Measurements from ENCODE around the gene MARS1.
A peak's percentile ranks its signal among the peaks of the same experiment; 100 is the strongest.

MARS1 gene

DNA sequence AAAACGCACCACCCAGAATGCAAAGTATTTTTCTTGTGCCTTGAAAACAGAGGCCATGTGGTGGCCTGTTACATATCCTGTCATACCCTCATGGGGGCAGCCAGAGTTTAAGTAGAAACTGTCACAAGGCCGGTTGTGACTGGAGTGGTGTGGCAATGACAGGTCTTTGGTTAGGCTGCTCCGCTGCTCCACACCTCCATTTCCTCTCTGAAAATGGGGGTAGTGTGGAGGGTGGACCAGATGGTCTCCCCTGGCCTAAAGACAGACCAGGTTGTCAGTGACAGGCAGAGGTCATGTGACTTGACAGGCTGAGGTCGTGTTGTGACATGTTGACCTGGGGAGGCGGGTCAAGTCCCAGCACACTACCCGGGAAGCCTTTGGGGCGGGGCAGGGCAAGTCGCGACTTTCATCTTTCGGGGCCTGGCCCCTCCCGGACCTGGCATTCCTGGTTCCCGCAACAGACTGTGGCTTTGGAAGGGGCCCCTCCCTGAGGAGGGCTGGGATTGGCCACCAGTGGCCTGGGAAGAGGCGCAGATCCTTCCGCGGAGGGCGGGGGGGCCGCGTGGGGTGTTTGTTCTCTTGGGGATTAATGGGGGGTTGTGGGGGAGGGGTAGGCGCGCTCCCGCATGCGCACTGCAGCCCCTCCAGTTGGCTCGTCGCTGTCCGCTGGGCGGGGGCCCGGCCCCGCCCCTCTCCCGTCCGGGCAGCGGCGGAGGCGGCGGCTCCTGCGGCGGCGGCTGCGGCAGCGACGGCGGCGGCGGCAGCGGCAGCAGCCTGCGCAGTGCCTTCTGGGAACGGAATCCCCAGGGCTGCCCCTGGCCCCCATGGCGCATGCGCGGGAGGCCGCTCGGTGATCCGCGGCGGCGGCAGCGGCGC, 34.4 kb downstream of the MARS1 start, which contains the start of gene MBD6 (continued):
- TF ChIP-seq ZNF548 (tag by site-specific recombination; IDR thresholded peaks at IDR 0.05) (no peak), ZNF596 (tag by site-specific recombination; IDR thresholded peaks at IDR 0.05) (no peak), ZBTB7A (tag by site-specific recombination; IDR thresholded peaks at IDR 0.05; ENCODE audit: low read depth) (peak; percentile 92), SP3 (tag by site-specific recombination; IDR thresholded peaks at IDR 0.05) (peak; percentile 90), EGR2 (tag by site-specific recombination; IDR thresholded peaks at IDR 0.05; ENCODE audit: low read depth) (peak; percentile 47), ZNF132 (tag by site-specific recombination; IDR thresholded peaks at IDR 0.05; ENCODE audit: borderline replicate concordance) (no peak), KLF16 (tag by site-specific recombination; IDR thresholded peaks at IDR 0.05) (peak; percentile 73), ZNF311 (tag by site-specific recombination; IDR thresholded peaks at IDR 0.05; ENCODE audit: borderline replicate concordance) (no peak), ZNF112 (tag by site-specific recombination; IDR thresholded peaks at IDR 0.05) (no peak), FEZF1 (tag by site-specific recombination; IDR thresholded peaks at IDR 0.05) (peak; percentile 72), ZNF37A (tag by site-specific recombination; IDR thresholded peaks at IDR 0.05) (no peak), HOXD13 (CRISPR knock-in tag; IDR thresholded peaks at IDR 0.05; ENCODE audit: borderline replicate concordance) (no peak)
- TF ChIP-seq, protein P1, sequence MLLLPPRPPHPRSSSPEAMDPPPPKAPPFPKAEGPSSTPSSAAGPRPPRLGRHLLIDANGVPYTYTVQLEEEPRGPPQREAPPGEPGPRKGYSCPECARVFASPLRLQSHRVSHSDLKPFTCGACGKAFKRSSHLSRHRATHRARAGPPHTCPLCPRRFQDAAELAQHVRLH (tag by site-specific recombination; IDR thresholded peaks at IDR 0.05) = peak; percentile 67
- TF ChIP-seq, protein P2, sequence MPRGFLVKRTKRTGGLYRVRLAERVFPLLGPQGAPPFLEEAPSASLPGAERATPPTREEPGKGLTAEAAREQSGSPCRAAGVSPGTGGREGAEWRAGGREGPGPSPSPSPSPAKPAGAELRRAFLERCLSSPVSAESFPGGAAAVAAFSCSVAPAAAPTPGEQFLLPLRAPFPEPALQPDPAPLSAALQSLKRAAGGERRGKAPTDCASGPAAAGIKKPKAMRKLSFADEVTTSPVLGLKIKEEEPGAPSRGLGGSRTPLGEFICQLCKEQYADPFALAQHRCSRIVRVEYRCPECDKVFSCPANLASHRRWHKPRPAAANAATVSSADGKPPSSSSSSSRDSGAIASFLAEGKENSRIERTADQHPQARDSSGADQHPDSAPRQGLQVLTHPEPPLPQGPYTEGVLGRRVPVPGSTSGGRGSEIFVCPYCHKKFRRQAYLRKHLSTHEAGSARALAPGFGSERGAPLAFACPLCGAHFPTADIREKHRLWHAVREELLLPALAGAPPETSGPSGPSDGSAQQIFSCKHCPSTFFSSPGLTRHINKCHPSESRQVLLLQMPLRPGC (tag by site-specific recombination; IDR thresholded peaks at IDR 0.05) = peak; percentile 70; the same call in 1 of the 2 replicates
- TF ChIP-seq, protein P3, sequence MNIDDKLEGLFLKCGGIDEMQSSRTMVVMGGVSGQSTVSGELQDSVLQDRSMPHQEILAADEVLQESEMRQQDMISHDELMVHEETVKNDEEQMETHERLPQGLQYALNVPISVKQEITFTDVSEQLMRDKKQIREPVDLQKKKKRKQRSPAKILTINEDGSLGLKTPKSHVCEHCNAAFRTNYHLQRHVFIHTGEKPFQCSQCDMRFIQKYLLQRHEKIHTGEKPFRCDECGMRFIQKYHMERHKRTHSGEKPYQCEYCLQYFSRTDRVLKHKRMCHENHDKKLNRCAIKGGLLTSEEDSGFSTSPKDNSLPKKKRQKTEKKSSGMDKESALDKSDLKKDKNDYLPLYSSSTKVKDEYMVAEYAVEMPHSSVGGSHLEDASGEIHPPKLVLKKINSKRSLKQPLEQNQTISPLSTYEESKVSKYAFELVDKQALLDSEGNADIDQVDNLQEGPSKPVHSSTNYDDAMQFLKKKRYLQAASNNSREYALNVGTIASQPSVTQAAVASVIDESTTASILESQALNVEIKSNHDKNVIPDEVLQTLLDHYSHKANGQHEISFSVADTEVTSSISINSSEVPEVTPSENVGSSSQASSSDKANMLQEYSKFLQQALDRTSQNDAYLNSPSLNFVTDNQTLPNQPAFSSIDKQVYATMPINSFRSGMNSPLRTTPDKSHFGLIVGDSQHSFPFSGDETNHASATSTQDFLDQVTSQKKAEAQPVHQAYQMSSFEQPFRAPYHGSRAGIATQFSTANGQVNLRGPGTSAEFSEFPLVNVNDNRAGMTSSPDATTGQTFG (tag by site-specific recombination; IDR thresholded peaks at IDR 0.05; ENCODE audit: borderline replicate concordance) = no peak

DNA sequence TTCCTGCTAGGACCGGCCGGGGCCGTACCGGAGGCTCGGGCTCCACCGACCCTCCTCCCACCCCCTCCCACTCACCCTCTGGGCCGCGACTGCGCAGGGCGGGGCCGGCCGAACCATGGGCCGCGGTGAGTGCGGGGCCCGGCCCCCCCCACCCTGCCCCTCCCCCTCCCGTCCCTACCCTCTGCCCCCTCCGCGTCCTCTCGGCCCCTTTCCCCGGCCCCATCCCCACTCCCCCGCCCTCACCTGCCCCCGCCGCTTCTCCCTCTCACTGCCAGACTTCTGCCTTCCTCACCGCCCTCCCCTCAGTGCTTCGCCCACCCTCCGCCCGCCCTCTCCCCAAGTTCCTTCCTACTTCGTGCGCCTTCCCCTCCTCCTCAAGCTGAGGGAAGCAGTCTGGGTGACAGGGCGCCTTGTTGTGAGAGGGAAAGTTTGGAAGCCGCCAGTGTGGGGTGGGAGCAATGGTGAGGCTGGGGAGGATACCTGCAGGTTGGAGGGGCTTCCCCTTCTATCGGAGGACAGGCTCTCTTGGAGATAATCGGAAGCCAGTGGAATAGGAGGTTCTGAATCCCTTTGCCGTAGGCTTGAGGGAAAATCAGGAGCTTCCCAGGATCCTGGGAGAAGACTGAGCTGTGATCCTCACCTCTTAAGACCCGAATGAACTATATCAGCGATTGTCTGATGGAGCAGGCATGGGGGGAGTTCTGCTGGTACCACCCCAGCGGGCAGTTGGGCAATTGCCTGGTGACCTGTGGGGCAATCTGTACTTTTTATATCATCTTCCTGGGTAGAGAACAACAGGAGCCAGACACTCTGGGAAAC, 35.2 kb downstream of the MARS1 start:
- peaks cover 13% of the 10 kb centered on the region for H3K4me1 ChIP-seq (ENCODE audit: control insufficient read depth, insufficient read depth, low read length)
- H3K36me3 ChIP-seq (ENCODE audit: control insufficient read depth in 2 of 2, insufficient read depth in 1 of 2, low read length in 2 of 2) = peaks cover 0 to 54% of the 10 kb centered on the region in 2 experiments; a peak in 2 of 3 replicates
- POLR2A ChIA-PET = interaction anchor here (0.5 to 2.6 kb wide), 9 partner anchors 9 to 222 kb away, joined by 3 to 16 read pairs (median 3); partner anchors contain the start of genes DCTN2, PIP4K2C and TSPAN31
- CTCF ChIA-PET = interaction anchor here (0.6 to 1.5 kb wide), 3 partner anchors 59 to 203 kb away, joined by 3 to 6 read pairs (median 3); no protein-coding TSS in a partner anchor
- H3K27ac ChIP-seq (ENCODE audit: extremely low read depth, low read depth, low read length) = peak overlapping the region; percentile 94
- H3K9me3 ChIP-seq (ENCODE audit: control insufficient read depth, insufficient read depth, low read depth, low read length) = no peaks in the 10 kb centered on the region
- H3K4me3 ChIP-seq (ENCODE audit: low read depth, low read length) = peak overlapping the region; percentile 59
- TF ChIP-seq ZNF221 (tag by site-specific recombination; IDR thresholded peaks at IDR 0.05; ENCODE audit: borderline replicate concordance) = no peak
- TF ChIP-seq, protein P4, sequence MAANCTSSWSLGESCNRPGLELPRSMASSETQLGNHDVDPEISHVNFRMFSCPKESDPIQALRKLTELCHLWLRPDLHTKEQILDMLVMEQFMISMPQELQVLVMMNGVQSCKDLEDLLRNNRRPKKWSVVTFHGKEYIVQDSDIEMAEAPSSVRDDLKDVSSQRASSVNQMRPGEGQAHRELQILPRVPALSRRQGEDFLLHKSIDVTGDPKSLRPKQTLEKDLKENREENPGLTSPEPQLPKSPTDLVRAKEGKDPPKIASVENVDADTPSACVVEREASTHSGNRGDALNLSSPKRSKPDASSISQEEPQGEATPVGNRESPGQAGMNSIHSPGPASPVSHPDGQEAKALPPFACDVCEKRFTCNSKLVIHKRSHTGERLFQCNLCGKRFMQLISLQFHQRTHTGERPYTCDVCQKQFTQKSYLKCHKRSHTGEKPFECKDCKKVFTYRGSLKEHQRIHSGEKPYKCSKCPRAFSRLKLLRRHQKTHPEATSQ (tag by site-specific recombination; IDR thresholded peaks at IDR 0.05) = no peak
- TF ChIP-seq ZNF146 (tag by site-specific recombination; IDR thresholded peaks at IDR 0.05) = no peak
- TF ChIP-seq ZBTB8A (tag by site-specific recombination; IDR thresholded peaks at IDR 0.05) = peak; percentile 18; the same call in 1 of the 2 replicates
- TF ChIP-seq IKZF3 (tag by site-specific recombination; IDR thresholded peaks at IDR 0.05) = peak; percentile 87
- TF ChIP-seq, protein P5, sequence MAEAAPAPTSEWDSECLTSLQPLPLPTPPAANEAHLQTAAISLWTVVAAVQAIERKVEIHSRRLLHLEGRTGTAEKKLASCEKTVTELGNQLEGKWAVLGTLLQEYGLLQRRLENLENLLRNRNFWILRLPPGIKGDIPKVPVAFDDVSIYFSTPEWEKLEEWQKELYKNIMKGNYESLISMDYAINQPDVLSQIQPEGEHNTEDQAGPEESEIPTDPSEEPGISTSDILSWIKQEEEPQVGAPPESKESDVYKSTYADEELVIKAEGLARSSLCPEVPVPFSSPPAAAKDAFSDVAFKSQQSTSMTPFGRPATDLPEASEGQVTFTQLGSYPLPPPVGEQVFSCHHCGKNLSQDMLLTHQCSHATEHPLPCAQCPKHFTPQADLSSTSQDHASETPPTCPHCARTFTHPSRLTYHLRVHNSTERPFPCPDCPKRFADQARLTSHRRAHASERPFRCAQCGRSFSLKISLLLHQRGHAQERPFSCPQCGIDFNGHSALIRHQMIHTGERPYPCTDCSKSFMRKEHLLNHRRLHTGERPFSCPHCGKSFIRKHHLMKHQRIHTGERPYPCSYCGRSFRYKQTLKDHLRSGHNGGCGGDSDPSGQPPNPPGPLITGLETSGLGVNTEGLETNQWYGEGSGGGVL (tag by site-specific recombination; IDR thresholded peaks at IDR 0.05) = peak; percentile 97
- TF ChIP-seq ZFHX2 (tag by site-specific recombination; conservative IDR thresholded peaks at IDR 0.05) = peak; percentile 93
- TF ChIP-seq ZNF335 (tag by site-specific recombination; conservative IDR thresholded peaks at IDR 0.05) = peak; percentile 53; the same call in 1 of the 2 replicates
- TF ChIP-seq ZSCAN30 (tag by site-specific recombination; IDR thresholded peaks at IDR 0.05) = peak; percentile 12; the same call in 1 of the 2 replicates
- TF ChIP-seq ZNF600 (tag by site-specific recombination; IDR thresholded peaks at IDR 0.05) = 0 out of 2 replicates have a peak, but pooled peaks have one; percentile 32
- TF ChIP-seq ZNF112 (tag by site-specific recombination; IDR thresholded peaks at IDR 0.05) = no peak
- peak; percentile 75 for TF ChIP-seq SP3 (tag by site-specific recombination; IDR thresholded peaks at IDR 0.05)
- 0 out of 2 replicates have a peak, but pooled peaks have one; percentile 27 for TF ChIP-seq ZNF366 (tag by site-specific recombination; conservative IDR thresholded peaks at IDR 0.05)
